PC-3 (cell line): ENCODE data around the gene ANKRD60. TPM values are rescaled to one million over a fixed set of nuclear protein-coding genes. Genes with fewer than 3 reads are reported as not detected.

ENCODE experiments used
- ATAC-seq: fragments of 200-7000 bp; cut with Tn5 transposase; 2 replicates; pipeline ENCODE4 v1.9.1; 2020; ENCODE audit warnings: mild to moderate bottlenecking, moderate library complexity
- BruUV-seq: library from RNA; stranded (reverse); fragments of 400-500 nt; replicated peaks from 2 replicates; lab custom pipeline; 2021; lab: Mats Ljungman, UMichigan
- CTCF ChIA-PET: fragments of 300-600 bp; sonication (Branson Sonifier 250); formaldehyde crosslinking; loops from one replicate; lab custom pipeline; 2022; ENCODE audit warnings: antibody characterized with exemption; lab: Charles Lee
- POLR2A ChIA-PET: fragments of 300-600 bp; sonication (Branson Sonifier 250); formaldehyde crosslinking; loops from one replicate; lab custom pipeline; 2022; ENCODE audit warnings: antibody characterized with exemption; ENCODE audit not compliant: unreplicated experiment; lab: Charles Lee
- DNase-seq: peaks from one replicate; pipeline ENCODE4 v3.0.0-alpha.2; 2015
- H2AFZ ChIP-seq: fragments of 300-600 bp; sonication (generic); 2 replicates; pipeline ENCODE4 v1.6.0; 2016; ENCODE audit warnings: antibody characterized with exemption, low read length
- H3F3A ChIP-seq: fragments of 300-600 bp; sonication (generic); one replicate; pipeline ENCODE4 v1.6.0; 2017; ENCODE audit warnings: antibody characterized with exemption, low read length, control low read depth, mild to moderate bottlenecking; ENCODE audit not compliant: unreplicated experiment
- H3K27ac ChIP-seq: fragments of 300-600 bp; sonication (generic); 2 replicates; pipeline ENCODE4 v1.5.1; 2016; ENCODE audit warnings: mild to moderate bottlenecking, low read length
- H3K27me3 ChIP-seq: fragments of 300-600 bp; sonication (generic); 2 replicates; pipeline ENCODE4 v1.6.1; 2016; ENCODE audit warnings: low read length, mixed read lengths
- H3K36me3 ChIP-seq: fragments of 300-600 bp; sonication (generic); 2 replicates; pipeline ENCODE4 v1.6.1; 2016; ENCODE audit warnings: low read depth, mixed run types, low read length, mixed read lengths
- H3K4me1 ChIP-seq: fragments of 300-600 bp; sonication (generic); 2 replicates; pipeline ENCODE4 v1.5.1; 2016; ENCODE audit warnings: low read length; ENCODE audit not compliant: insufficient read depth
- H3K4me2 ChIP-seq: fragments of 300-600 bp; sonication (generic); 2 replicates; pipeline ENCODE4 v1.6.0; 2016; ENCODE audit warnings: low read length
- H3K4me3 ChIP-seq: fragments of 300-600 bp; sonication (generic); 2 replicates; pipeline ENCODE4 v1.5.1; 2016; ENCODE audit warnings: mild to moderate bottlenecking, low read length, mixed read lengths
- H3K79me2 ChIP-seq: fragments of 300-600 bp; sonication (generic); 2 replicates; pipeline ENCODE4 v1.6.1; 2017; ENCODE audit warnings: low read length, mixed read lengths
- H3K9ac ChIP-seq: fragments of 300-600 bp; sonication (generic); 2 replicates; pipeline ENCODE4 v1.6.0; 2016; ENCODE audit warnings: mild to moderate bottlenecking, low read length
- H3K9me2 ChIP-seq: fragments of 300-600 bp; sonication (generic); replicated peaks from 2 replicates; pipeline ENCODE4 v1.6.1; 2016; ENCODE audit warnings: mixed run types, low read length, mixed read lengths
- H3K9me3 ChIP-seq: fragments of 300-600 bp; sonication (generic); 2 replicates; pipeline ENCODE4 v1.6.1; 2016; ENCODE audit warnings: low read length, mixed read lengths
- H4K20me1 ChIP-seq: fragments of 300-600 bp; sonication (generic); 2 replicates; pipeline ENCODE4 v1.6.1; 2016; ENCODE audit warnings: low read length, mixed read lengths
- EZH2 ChIP-seq: fragments of 300-600 bp; sonication (generic); IDR thresholded peaks from one replicate; pipeline ENCODE4 v1.6.1; 2017; ENCODE audit warnings: antibody characterized with exemption, mild to moderate bottlenecking, low read length; ENCODE audit not compliant: unreplicated experiment
- EZH2phosphoT487 ChIP-seq: fragments of 300-600 bp; sonication (generic); IDR thresholded peaks from 2 replicates; pipeline ENCODE4 v1.6.1; 2018; ENCODE audit warnings: mild to moderate bottlenecking, antibody characterized with exemption, low read length, borderline replicate concordance
- intact Hi-C: fragments of 100-400 bp; cut with micrococcal nuclease; formaldehyde crosslinking; loops from 2 replicates; pipeline ENCODE4 v1.9.0; 2023
- total RNA-seq: library from RNA; depleted of rRNA; stranded (reverse); fragments of >200 nt; gene quantifications from 2 replicates; pipeline ENCODE4 v1.2.3, GENCODE V29; 2014
- TF ChIP-seq, protein P1 (sequence below): fragments of 300-600 bp; sonication (generic); conservative IDR thresholded peaks from 2 replicates; pipeline ENCODE4 v1.5.1; 2017; ENCODE audit warnings: antibody characterized with exemption, low read depth, mild to moderate bottlenecking, low read length

Gene ANKRD60
- total RNA-seq, 1 experiment from 2014 or later, result not detected

DNA sequence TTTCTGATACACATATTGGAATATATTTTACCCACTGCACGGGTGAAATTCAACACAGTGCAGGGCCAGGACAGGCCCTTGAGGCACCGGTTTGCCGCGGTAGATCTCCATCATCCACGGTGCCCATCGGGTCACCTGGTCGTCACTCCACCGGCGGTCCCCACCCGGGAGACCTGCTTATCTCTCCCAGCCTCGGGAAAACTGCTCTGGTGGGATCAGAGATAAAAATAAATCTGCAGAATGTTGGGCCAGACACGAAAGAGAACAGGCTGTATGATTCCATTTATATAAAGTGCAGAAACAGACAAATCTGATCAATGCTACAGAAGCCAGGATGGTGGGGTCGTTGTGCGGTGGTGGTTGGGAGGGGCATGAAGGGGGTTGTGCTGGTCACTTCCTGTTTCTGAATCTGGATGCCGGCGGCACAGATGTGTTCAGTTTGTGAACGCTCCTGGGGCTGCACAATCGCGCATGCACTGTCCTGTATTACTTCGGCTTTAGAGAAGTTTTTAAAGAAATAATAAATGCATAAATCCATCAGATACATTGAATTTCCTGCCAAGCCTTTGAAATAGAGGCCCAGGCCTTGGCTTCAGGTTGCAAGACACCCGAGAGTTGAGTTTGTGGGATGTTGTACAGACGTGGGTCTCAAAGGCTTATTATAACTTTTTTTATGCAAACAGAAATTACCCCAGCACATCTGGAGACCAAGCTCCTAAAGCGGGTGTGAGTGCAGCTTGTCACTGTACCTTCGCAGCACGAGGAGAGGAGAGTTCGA lies 54.3 kb downstream of the ANKRD60 start:
- H3K27ac ChIP-seq, result no peak overlapping the region
- no peaks in the 10 kb centered on the region for H3K27me3 ChIP-seq
- no peak overlapping the region for H3K4me3 ChIP-seq
- DNase-seq, result no peak
- H4K20me1 ChIP-seq, result no peaks in the 10 kb centered on the region
- intact Hi-C loops, result no loop called here
- H3K9me2 ChIP-seq, result no peaks in the 10 kb centered on the region
- H3K4me1 ChIP-seq, result peaks cover 3% of the 10 kb centered on the region; the same call in 1 of the 2 replicates
- CTCF ChIA-PET, result interaction anchor here (0.5 kb wide), 1 partner anchor 87 kb away, joined by 3 read pairs; no protein-coding TSS in a partner anchor
- H3K4me2 ChIP-seq, result no peak overlapping the region
- H2AFZ ChIP-seq, result no peak overlapping the region
- no peaks in the 10 kb centered on the region for H3K9me3 ChIP-seq
- no peak overlapping the region for H3K9ac ChIP-seq
- POLR2A ChIA-PET, result no interaction called here
- BruUV-seq, result no TSS peak
- no peaks in the 10 kb centered on the region for H3K36me3 ChIP-seq
- no peaks in the 10 kb centered on the region for H3F3A ChIP-seq
- TF ChIP-seq, protein P1, sequence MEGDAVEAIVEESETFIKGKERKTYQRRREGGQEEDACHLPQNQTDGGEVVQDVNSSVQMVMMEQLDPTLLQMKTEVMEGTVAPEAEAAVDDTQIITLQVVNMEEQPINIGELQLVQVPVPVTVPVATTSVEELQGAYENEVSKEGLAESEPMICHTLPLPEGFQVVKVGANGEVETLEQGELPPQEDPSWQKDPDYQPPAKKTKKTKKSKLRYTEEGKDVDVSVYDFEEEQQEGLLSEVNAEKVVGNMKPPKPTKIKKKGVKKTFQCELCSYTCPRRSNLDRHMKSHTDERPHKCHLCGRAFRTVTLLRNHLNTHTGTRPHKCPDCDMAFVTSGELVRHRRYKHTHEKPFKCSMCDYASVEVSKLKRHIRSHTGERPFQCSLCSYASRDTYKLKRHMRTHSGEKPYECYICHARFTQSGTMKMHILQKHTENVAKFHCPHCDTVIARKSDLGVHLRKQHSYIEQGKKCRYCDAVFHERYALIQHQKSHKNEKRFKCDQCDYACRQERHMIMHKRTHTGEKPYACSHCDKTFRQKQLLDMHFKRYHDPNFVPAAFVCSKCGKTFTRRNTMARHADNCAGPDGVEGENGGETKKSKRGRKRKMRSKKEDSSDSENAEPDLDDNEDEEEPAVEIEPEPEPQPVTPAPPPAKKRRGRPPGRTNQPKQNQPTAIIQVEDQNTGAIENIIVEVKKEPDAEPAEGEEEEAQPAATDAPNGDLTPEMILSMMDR, result no peak
- TF ChIP-seq EZH2 (no peak), EZH2phosphoT487 (no peak)
- no peaks in the 10 kb centered on the region for H3K79me2 ChIP-seq
- no peak for ATAC-seq

DNA sequence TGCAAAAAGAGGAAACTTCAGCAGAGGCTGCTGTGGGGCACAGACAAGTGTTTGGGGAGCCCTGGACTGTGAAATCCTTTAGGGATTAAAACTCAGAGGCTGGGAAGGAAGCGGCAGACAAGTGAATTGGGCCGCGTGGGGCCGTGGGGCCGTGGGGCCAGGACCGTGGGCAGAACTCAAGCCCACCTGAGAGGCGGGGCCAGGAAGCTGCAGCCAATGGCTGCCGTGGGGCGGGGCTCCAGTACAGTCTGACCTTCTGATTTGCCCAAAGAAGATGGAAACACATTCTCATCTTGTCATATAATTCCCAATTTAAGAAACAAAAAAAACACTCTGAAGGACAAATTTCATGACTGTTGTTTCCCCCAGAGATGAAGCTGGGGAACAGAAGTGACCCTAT lies 55.4 kb downstream of the ANKRD60 start:
- H3K27me3 ChIP-seq, result no peaks in the 10 kb centered on the region
- POLR2A ChIA-PET, result no interaction called here
- ATAC-seq, result no peak
- intact Hi-C loops, result no loop called here
- no peak overlapping the region for H3K4me2 ChIP-seq
- no peak overlapping the region for H3K4me3 ChIP-seq
- H3F3A ChIP-seq, result no peaks in the 10 kb centered on the region
- DNase-seq, result no peak
- TF ChIP-seq EZH2phosphoT487 (no peak), EZH2 (no peak)
- TF ChIP-seq, protein P1, result no peak
- H3K36me3 ChIP-seq, result no peaks in the 10 kb centered on the region
- H3K4me1 ChIP-seq, result no peaks in the 10 kb centered on the region
- CTCF ChIA-PET, result interaction anchor here (0.5 kb wide), 1 partner anchor 86 kb away, joined by 3 read pairs; no protein-coding TSS in a partner anchor
- BruUV-seq, result no TSS peak
- H3K79me2 ChIP-seq, result no peaks in the 10 kb centered on the region
- no peaks in the 10 kb centered on the region for H3K9me2 ChIP-seq
- H3K9me3 ChIP-seq, result no peaks in the 10 kb centered on the region
- no peak overlapping the region for H2AFZ ChIP-seq
- H3K27ac ChIP-seq, result no peak overlapping the region
- no peak overlapping the region for H3K9ac ChIP-seq
- no peaks in the 10 kb centered on the region for H4K20me1 ChIP-seq

DNA sequence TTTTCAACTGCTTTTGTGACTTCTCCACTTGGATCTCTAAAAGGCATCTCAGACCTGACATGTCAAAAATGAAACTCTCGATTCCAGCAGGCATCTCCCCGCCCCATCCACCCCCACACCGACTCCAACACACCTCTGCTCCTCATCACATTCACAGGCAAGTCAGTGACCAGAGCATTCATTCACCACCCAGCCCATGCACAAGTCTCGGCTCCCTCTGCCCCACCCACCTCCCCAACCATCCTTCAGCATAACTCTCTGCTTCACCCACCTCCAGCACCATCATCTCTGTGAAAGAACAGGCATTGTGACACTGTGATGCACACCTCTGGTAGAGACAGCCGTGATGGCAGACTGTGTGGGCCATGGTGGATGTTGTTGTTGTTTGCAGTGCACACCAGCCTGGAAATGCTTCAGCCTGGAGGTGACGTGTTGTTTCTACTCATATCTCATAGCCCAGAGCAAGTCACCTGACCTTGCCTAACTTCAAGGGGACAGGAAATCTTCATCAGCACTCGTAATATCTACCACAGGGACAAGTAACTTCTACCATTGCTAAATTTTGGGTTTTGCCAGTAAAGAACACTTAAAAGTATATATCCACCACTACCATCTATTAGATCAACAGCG lies 56.5 kb downstream of the ANKRD60 start:
- Histone ChIP-seq H3F3A (no peaks in the 10 kb centered on the region), H3K27me3 (no peaks in the 10 kb centered on the region), H3K4me2 (no peak overlapping the region), H3K9me2 (no peaks in the 10 kb centered on the region), H3K4me1 (no peaks in the 10 kb centered on the region), H3K4me3 (no peak overlapping the region), H4K20me1 (no peaks in the 10 kb centered on the region), H3K36me3 (no peaks in the 10 kb centered on the region), H2AFZ (no peak overlapping the region), H3K9me3 (no peaks in the 10 kb centered on the region), H3K79me2 (no peaks in the 10 kb centered on the region), H3K9ac (no peak overlapping the region), H3K27ac (no peak overlapping the region)
- CTCF ChIA-PET, result no interaction called here
- DNase-seq, result no peak
- intact Hi-C loops, result no loop called here
- TF ChIP-seq, protein P1, result no peak
- POLR2A ChIA-PET, result no interaction called here
- BruUV-seq, result no TSS peak
- ATAC-seq, result no peak
